ENCODE measurements around the gene PPL.
"Not testable (repeated sequence)": the region's sequence is repeated elsewhere in the genome, so short reads cannot be mapped to it uniquely, and the experiment has no call there.

Gene PPL

DNA sequence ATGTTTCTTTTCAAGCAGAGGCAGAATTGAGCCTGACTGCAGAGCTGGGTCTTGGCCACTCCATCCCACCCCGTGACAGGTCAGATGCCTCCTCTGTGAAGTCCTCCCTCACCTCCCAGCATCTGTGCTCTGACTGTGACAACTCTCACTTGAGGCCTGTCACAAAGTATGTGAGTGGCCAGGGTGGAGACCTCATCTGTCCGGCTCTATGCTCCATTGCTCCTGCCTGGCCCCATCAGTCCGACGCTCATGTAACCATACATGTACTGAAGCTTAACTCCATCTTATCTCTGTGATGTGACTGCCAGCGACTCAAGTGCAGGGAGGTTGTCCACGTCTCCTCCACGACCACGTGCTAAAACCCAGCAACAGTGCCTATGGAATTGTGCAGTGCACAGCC is 3.5 kb downstream of the PPL start:
- no peak overlapping the region for H3K9ac ChIP-seq (ENCODE audit: low read length)
- H3K27ac ChIP-seq (ENCODE audit: low read depth, low read length, poor library complexity, severe bottlenecking) = no peak overlapping the region
- no peaks in the 10 kb centered on the region for H3K9me2 ChIP-seq (ENCODE audit: low read depth, low read length)
- no peak overlapping the region for H3K4me3 ChIP-seq (ENCODE audit: low read depth, low read length, poor library complexity, severe bottlenecking)
- H3K36me3 ChIP-seq (ENCODE audit: insufficient read depth, low read length) = no peaks in the 10 kb centered on the region
- H3K4me2 ChIP-seq (ENCODE audit: low read length) = no peak overlapping the region
- H2AFZ ChIP-seq (ENCODE audit: low read length) = no peak overlapping the region
- H3K27me3 ChIP-seq (ENCODE audit: insufficient read depth, low read length) = no peaks in the 10 kb centered on the region; the same call in 1 of the 2 replicates
- no peaks in the 10 kb centered on the region for H4K20me1 ChIP-seq (ENCODE audit: insufficient read depth, low read length)
- no peaks in the 10 kb centered on the region for H3F3A ChIP-seq (ENCODE audit: insufficient read depth, low read length)
- H3K9me3 ChIP-seq (ENCODE audit: low read length) = no peaks in the 10 kb centered on the region
- H3K4me1 ChIP-seq (ENCODE audit: insufficient read depth, low read length, severe bottlenecking) = peaks cover 9% of the 10 kb centered on the region
- no peak for TF ChIP-seq EZH2 (IDR thresholded peaks at IDR 0.05; ENCODE audit: borderline replicate concordance, low read length)
- TF ChIP-seq, protein P1, sequence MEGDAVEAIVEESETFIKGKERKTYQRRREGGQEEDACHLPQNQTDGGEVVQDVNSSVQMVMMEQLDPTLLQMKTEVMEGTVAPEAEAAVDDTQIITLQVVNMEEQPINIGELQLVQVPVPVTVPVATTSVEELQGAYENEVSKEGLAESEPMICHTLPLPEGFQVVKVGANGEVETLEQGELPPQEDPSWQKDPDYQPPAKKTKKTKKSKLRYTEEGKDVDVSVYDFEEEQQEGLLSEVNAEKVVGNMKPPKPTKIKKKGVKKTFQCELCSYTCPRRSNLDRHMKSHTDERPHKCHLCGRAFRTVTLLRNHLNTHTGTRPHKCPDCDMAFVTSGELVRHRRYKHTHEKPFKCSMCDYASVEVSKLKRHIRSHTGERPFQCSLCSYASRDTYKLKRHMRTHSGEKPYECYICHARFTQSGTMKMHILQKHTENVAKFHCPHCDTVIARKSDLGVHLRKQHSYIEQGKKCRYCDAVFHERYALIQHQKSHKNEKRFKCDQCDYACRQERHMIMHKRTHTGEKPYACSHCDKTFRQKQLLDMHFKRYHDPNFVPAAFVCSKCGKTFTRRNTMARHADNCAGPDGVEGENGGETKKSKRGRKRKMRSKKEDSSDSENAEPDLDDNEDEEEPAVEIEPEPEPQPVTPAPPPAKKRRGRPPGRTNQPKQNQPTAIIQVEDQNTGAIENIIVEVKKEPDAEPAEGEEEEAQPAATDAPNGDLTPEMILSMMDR (IDR thresholded peaks at IDR 0.05; ENCODE audit: low read length) = no peak
- H3K79me2 ChIP-seq (ENCODE audit: insufficient read depth, low read length) = no peaks in the 10 kb centered on the region

DNA sequence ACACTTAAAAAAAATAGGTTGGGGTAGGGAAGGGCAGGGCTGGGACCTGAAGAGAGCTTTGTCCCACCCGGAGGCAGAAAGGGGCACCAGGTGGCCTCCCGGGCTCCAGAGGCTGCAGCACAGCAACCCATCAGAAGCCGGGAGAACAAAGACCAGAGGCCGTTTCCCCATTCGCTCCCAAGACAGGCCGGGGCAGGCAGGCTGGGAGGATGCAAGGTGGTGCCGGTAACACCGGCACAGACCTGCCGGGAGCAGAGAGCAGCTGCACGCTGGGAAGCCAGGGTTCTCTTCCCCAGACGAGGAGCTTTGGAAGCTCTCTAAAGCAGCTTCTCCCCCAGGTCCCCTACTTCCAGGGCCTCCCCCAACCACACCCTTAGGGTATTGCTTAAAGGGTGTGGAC is 5.6 kb downstream of the PPL start:
- Histone ChIP-seq H4K20me1 (ENCODE audit: insufficient read depth, low read length) (no peaks in the 10 kb centered on the region), H3K4me3 (ENCODE audit: low read depth, low read length, poor library complexity, severe bottlenecking) (no peak overlapping the region), H3K4me2 (ENCODE audit: low read length) (no peak overlapping the region), H3K9me2 (ENCODE audit: low read depth, low read length) (no peaks in the 10 kb centered on the region), H3K27ac (ENCODE audit: low read depth, low read length, poor library complexity, severe bottlenecking) (no peak overlapping the region), H3F3A (ENCODE audit: insufficient read depth, low read length) (no peaks in the 10 kb centered on the region), H3K4me1 (ENCODE audit: insufficient read depth, low read length, severe bottlenecking) (peaks cover 4% of the 10 kb centered on the region), H3K9ac (ENCODE audit: low read length) (no peak overlapping the region), H3K79me2 (ENCODE audit: insufficient read depth, low read length) (no peaks in the 10 kb centered on the region), H2AFZ (ENCODE audit: low read length) (no peak overlapping the region), H3K36me3 (ENCODE audit: insufficient read depth, low read length) (peaks cover 5% of the 10 kb centered on the region; the same call in 1 of the 2 replicates), H3K27me3 (ENCODE audit: insufficient read depth, low read length) (peaks cover 4% of the 10 kb centered on the region; the same call in 1 of the 2 replicates), H3K9me3 (ENCODE audit: low read length) (peaks cover 8% of the 10 kb centered on the region)
- TF ChIP-seq, protein P1 (IDR thresholded peaks at IDR 0.05; ENCODE audit: low read length) = no peak
- TF ChIP-seq EZH2 (IDR thresholded peaks at IDR 0.05; ENCODE audit: borderline replicate concordance, low read length) = no peak

DNA sequence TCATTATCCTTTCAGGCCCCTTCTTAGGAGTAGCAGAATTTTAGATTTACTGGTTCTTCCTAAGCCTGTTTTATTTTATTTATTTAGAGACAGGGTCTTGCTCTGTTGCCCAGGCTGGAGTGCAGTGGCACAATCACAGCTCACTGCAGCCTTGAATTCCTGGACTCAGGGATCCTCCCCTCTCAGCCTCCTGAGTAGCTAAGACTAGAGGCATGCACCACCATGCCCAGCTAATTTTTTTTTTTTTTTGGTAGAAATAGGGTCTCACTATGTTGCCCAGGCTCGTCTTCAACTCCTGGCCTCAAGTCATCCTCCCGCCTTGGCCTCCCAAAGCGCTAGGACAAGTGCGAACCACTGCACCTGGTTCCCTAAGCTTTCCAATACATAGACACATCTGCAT is 7.3 kb downstream of the PPL start:
- H4K20me1 ChIP-seq (ENCODE audit: insufficient read depth, low read length); H3K9me2 ChIP-seq (ENCODE audit: low read depth, low read length); H3F3A ChIP-seq (ENCODE audit: insufficient read depth, low read length); H3K27ac ChIP-seq (ENCODE audit: low read depth, low read length, poor library complexity, severe bottlenecking); H2AFZ ChIP-seq (ENCODE audit: low read length); H3K4me2 ChIP-seq (ENCODE audit: low read length); H3K27me3 ChIP-seq (ENCODE audit: insufficient read depth, low read length); H3K9ac ChIP-seq (ENCODE audit: low read length); H3K4me1 ChIP-seq (ENCODE audit: insufficient read depth, low read length, severe bottlenecking); H3K9me3 ChIP-seq (ENCODE audit: low read length); H3K4me3 ChIP-seq (ENCODE audit: low read depth, low read length, poor library complexity, severe bottlenecking); H3K79me2 ChIP-seq (ENCODE audit: insufficient read depth, low read length); H3K36me3 ChIP-seq (ENCODE audit: insufficient read depth, low read length): not testable (repeated sequence)

DNA sequence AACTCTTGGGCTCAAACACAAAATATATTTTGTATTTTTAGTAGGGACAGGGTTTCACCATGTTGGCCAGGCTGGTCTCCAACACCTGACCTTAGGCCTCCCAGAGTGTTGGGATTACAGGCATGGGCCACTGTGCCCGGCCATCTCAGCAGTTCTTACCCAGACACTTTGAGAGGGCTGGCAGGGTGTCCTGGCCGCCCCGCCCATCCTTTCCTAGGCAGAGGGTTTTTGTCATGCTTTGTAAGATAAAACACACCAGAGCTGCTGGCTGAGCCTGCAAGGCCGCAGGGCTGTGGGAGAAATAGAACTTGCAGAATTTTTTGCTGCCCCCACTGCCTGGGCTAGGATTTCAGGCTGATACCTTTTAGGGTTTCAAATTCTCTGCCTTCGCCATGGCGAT is 8.7 kb downstream of the PPL start:
- peaks cover 10% of the 10 kb centered on the region; the same call in 1 of the 2 replicates for H3K27me3 ChIP-seq (ENCODE audit: insufficient read depth, low read length)
- no peaks in the 10 kb centered on the region for H3K9me2 ChIP-seq (ENCODE audit: low read depth, low read length)
- H4K20me1 ChIP-seq (ENCODE audit: insufficient read depth, low read length) = no peaks in the 10 kb centered on the region
- H3K27ac ChIP-seq (ENCODE audit: low read depth, low read length, poor library complexity, severe bottlenecking) = no peak overlapping the region
- H3K79me2 ChIP-seq (ENCODE audit: insufficient read depth, low read length) = no peaks in the 10 kb centered on the region
- no peaks in the 10 kb centered on the region for H3F3A ChIP-seq (ENCODE audit: insufficient read depth, low read length)
- no peak overlapping the region for H3K9ac ChIP-seq (ENCODE audit: low read length)
- peaks cover 8% of the 10 kb centered on the region for H3K9me3 ChIP-seq (ENCODE audit: low read length)
- no peak overlapping the region for H3K4me2 ChIP-seq (ENCODE audit: low read length)
- H2AFZ ChIP-seq (ENCODE audit: low read length) = no peak overlapping the region
- H3K36me3 ChIP-seq (ENCODE audit: insufficient read depth, low read length) = peaks cover 5% of the 10 kb centered on the region; the same call in 1 of the 2 replicates
- no peaks in the 10 kb centered on the region for H3K4me1 ChIP-seq (ENCODE audit: insufficient read depth, low read length, severe bottlenecking)
- H3K4me3 ChIP-seq (ENCODE audit: low read depth, low read length, poor library complexity, severe bottlenecking) = no peak overlapping the region
- TF ChIP-seq, protein P1 (IDR thresholded peaks at IDR 0.05; ENCODE audit: low read length) = no peak
- no peak for TF ChIP-seq EZH2 (IDR thresholded peaks at IDR 0.05; ENCODE audit: borderline replicate concordance, low read length)

Measured in OCI-LY1 (cell line).